A673 (cell line): ENCODE measurements around the gene FRS3.

Experiments
- CTCF ChIP-seq: fragments of 300-800, 200-600 bp; sonication (generic); conservative IDR thresholded peaks from 2 replicates; pipeline ENCODE4 v1.5.1; 2017; ENCODE audit warnings: low read depth, mild to moderate bottlenecking, antibody characterized with exemption, low read length, moderate library complexity, mixed read lengths
- EZH2 ChIP-seq: fragments of 200-600 bp; sonication (generic); IDR thresholded peaks from 2 replicates; pipeline ENCODE4 v1.6.1; 2017; ENCODE audit warnings: borderline replicate concordance, low read depth, mild to moderate bottlenecking, mixed read lengths, antibody characterized with exemption, low read length; ENCODE audit not compliant: poor library complexity, severe bottlenecking

- TF ChIP-seq CTCF (no peak), EZH2 (no peak)
Measured at GRCh38 chr6:41768545-41769308, 11.0 kb downstream of the FRS3 start.
